22Rv1 (cell line): ENCODE data around the gene CAMTA1.

ENCODE experiments used
- CTCF ChIP-seq: fragments of 450-650 bp; IDR thresholded peaks from 2 replicates; pipeline ENCODE4 v1.5.1; 2017; ENCODE audit warnings: mild to moderate bottlenecking
- ZFX ChIP-seq: fragments of 450-650 bp; IDR thresholded peaks from 2 replicates; pipeline ENCODE4 v1.6.1; 2017; ENCODE audit warnings: antibody characterized with exemption, borderline replicate concordance

GRCh38 chr1:7558481-7558880 lies 773.2 kb downstream of the CAMTA1 start:
- TF ChIP-seq CTCF (no peak), ZFX (no peak)
